GM19468 (cell line): Measurements from ENCODE around the gene TMEM132E.
"Not testable (repeated sequence)": the region's sequence is repeated elsewhere in the genome, so short reads cannot be mapped to it uniquely, and the experiment has no call there.

Experiments
- ATAC-seq: cut with Tn5 transposase; IDR thresholded peaks from one replicate; pipeline ENCODE4 v1.9.1; 2021; ENCODE audit warnings: mild to moderate bottlenecking, moderate library complexity, moderate number of reproducible peaks; ENCODE audit not compliant: unreplicated experiment; ENCODE audit errors: extremely low read depth

Gene TMEM132E

GRCh38 chr17:34579017-34579946 lies at the start of gene TMEM132E:
TSS of gene TMEM132E (plus strand) at chr17:34579582. CDS start at chr17:34581077, 1,495 bp downstream.
- ATAC-seq, result no peak

DNA sequence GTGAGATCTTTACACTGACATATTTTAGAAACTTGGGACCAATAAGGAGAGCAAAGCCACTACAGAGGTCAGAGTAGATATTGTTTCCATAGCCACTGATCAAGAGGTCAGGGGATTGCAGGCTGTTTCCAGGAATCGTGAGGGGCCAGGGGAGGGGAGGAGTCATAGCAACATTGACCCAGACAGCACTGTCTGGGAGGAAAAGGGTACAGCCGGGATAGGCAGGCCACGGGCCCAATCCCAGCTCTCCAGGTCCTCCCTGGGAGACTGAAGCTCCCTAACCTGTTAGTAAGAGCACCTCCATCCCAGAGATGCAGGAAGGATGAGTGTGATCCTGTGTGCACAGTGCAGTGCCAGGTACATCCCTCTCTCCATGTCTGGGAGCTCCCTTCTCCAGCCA lies 48.5 kb upstream of the TMEM132E start:
- ATAC-seq, result no peak

DNA sequence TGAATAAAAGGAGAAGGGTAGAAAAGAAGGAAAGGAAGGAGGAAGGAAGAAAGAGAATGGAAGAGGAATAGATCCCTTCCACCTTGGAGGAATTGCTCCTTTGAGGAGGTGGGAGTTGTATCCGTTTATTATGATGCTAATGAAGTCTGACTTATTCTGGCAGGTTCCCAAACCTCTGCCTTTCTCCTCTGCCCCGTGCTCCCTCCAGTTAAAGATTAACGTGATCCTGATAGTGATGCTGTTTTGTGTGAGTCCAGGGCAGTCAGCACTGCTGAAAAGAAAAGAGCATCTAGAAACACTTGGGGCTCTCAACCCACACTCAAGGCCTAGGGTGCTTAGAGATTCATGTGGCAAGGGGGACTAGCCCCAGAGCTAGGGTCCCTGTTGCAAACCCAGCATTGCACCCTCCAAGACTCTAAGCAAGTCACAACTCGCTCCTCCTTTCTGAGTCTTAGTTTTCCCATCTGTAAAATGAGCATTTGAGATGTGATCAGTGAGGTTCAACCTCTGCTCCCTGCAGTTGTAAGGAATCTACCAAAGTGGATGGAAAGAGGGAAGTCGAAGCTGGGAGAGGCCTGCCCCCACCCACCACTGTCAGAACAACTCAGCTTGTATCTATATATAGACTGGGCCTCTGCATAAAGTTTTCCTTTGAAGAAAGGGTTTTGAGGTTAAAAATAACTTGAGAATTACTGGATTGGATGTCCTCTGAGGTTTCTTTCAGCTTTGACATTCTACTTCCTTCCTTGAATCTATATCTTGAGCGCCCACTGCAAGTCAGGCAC lies 46.9 kb upstream of the TMEM132E start:
- no peak for ATAC-seq

DNA sequence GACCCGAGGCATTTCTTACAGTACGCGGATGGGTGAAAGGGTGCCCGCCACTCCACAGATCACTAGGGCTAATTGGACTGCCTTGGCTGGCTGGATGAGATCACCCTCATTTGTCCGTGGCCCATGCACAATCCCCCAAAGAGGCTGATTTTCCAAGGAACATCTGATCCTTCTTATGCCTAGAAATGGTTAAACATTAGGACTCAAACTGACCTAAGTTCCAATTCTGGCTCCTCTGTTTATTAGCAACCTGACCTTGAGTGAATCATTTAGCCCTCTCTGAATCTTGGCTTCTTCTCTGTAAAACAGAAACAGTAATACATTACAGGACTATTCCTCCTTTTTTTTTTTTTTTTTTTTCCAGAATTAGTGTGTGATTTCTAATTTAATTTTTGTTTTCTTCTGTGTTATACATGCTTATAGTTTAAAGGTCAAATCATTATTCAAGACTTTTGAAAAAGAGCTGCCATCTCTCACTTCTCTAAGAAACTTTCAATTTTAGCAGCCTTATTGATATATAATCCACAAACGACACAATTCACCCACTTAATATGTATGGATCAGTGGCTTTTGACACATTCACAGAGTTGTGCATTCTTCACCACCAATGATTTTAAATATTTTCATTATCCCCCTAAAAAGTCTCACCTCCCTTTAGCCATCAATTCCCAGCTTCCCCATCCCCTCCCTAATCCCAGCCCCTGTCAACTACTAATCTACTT lies 45.4 kb upstream of the TMEM132E start:
- no peak for ATAC-seq

GRCh38 chr17:34537445-34537844 lies 41.9 kb upstream of the TMEM132E start:
- no peak for ATAC-seq

- ATAC-seq, result not testable (repeated sequence)
Observed at GRCh38 chr17:34538582-34538981, 40.8 kb upstream of the TMEM132E start.

DNA sequence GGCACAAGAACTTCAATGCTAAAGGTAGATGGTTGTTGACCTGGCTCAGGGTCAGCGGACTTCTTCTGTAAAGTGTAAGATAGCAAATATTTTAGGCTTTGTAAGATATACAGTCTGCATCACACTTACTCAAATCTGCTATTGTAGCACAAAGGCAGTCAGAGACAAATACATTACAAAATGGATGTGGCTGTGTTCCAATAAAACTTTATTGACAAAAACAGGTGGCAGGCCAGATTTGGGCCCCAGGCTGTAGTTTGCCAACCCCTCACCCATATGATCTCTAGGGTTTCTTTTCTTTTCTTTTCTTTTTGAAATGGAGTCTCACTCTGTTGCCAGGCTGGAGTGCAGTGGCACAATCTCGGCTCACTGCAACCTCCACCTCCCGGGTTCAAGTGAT lies 39.5 kb upstream of the TMEM132E start:
- ATAC-seq, result no peak

DNA sequence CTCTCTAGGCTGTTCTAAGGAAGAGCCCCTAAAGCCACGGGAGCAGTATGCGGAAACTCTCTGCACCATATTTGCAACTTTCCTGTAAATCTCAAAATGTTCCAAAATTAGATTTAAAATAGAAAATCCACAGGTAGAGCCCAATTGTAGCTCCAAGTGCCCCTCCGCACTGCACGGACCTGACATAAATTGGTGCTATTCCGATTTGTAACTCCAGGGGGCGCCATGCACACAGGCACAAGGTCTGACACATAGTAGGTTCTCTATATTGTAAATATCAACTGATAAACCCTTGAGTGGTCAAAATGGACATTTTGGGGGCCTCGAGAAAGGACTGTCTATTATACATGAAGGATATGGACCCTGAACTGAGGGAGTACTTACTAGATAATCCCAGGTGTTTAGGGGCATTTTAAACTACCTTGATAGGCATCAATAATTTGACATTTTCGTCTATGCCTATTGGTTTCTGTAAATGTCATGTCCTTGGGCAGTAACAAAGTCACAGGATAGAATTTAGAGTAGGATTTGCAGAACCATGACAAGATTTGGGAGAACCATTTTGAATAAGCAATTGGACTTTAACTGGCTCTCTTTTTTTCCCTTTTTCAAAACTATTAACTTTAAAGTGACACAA lies 36.6 kb upstream of the TMEM132E start:
- ATAC-seq, result no peak

DNA sequence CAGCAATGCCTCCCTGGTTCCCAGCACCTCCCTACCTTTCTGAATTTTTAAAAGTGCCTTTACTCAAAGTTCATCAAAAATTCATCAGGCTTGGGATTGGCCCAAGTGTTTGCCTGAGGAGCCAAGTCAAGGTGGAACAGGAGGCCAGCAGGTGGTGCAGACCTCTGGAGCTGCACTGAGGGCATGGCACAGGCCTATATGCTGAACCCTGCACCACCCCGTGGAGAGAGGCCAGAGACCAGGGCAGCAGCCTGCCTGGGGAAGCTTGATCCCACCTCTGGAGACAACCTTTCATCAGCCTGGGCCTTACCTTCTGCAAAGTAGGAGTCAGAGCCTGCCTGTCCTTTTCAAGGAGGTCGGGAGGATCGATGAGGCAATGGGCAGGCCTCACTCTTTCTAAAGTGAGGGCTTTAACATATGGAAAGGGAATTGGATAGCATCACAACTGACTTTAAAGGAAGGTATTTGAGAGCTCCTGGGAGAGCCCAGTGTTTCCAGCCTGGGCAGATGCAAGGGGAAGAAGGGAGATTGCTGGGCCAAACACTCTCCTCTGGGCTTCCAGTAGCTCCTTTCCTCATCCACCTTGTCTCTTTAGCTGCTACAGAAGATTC lies 31.8 kb upstream of the TMEM132E start:
- ATAC-seq, result no peak

DNA sequence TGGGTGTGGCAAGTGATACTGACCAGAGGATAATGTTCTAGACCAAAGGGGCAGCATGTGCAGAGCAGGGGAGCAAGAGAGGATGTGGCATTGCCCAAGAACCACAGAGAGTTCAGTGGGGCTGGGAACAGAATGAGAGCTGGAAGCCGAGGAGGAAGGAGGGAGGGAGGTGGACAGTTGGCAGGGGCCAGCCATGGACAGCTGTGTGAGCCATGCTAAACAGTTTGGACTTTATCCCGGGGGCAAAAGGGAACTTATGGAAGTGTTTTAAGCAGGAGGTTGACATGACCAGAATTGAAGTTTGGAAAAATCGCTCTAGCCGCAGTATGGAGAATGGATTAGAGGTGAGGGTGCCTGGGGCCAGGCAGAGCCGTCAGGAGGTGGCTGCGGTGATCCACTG lies 29.4 kb upstream of the TMEM132E start:
- ATAC-seq, result no peak

GRCh38 chr17:34553907-34554306 lies 25.5 kb upstream of the TMEM132E start:
- ATAC-seq, result no peak

DNA sequence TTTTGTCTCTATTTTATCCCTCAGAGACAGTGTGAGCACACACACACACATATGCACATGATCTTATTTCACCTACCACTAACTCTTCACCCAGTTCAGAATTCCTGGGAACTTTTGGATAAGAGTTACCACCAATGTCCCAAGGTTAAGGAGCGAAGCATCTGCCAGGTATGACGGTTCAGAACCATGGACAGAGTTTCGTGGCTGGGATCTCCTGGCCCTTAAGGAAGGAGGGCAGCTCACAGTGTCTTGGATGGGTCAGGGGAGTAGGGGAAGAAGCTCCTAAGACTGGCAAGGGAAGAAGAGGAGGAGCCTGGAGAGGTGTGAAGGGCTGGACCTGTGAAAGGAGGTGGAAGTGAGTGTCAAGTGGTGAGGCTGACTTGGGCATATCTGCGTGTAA lies 23.0 kb upstream of the TMEM132E start:
- ATAC-seq, result no peak

- ATAC-seq, result no peak
Observed at GRCh38 chr17:34556931-34557330, 22.5 kb upstream of the TMEM132E start.

DNA sequence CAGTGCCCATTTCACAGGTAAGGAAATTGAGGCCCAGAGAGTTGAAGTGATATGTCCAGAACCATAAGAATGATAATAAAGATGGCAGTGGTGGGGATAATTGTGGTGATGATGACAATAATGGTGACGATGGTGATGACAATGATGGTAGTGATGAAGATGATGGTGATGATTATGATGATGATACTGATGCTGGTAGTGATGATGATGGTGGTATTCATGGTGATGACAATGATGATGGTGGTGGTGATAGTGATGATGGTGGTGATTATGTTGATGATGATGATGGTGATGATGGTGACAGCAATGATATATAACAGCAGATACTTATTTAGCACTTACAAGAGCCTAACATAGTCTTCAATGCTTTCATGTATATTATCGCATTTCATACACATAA lies 18.1 kb upstream of the TMEM132E start:
- no peak for ATAC-seq

DNA sequence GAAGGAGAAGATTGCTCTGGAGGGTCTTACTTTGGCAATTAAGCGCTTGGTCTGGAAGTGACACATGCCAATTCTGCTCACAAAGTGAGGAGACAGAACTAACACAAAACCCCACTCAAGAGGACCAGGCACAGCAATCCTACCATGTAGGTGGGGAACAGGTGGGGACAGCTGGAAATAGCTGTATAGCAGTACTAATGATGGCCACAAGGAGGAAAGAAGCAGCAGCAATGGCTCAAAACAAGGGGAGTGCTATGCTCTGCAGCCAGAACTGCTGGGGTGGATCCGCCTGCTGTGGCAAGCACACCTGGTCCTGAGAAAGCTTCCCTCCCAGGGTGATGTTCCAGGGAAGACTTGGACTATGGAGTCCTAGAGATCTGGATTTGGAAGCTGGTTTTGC lies 17.0 kb upstream of the TMEM132E start:
- ATAC-seq, result no peak

GRCh38 chr17:34565713-34566112 lies 13.7 kb upstream of the TMEM132E start:
- ATAC-seq, result no peak

DNA sequence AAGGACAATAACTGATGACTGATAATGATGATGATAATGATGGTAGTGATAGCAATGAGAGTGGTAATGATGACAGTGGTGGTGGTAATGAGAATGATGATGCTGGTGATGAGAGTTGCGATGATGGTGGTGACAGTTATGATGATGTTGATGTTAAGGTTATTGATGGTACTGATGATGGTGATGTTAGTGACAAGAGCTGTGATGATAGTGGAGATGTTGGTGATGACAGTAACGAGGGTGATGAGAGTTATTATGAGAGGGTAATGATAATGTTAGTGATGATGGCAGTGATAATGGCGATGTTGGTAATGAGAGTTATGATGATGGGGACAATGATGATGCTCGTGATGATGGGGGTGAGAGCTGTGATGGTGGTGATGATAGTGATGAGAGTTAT lies 13.2 kb upstream of the TMEM132E start:
- no peak for ATAC-seq

DNA sequence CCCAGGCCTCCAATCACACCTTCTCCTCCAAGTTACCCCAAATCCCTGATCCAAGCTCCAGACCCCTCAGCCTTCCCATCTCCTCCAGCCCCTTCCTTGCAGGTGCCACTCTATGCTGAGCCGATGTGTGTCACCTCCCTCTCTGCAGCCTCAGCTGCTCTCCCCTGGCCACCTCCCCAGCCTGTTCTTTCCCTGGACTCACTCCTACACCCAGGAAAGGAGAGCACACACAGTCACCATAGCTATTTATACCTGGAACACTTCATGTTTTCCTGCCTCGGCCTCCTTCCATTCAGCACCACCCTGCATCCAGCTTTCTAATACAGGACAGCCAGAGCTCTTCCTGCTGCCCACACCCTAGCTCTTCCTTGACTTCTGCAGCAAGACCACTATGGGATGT lies 12.5 kb upstream of the TMEM132E start:
- no peak for ATAC-seq

DNA sequence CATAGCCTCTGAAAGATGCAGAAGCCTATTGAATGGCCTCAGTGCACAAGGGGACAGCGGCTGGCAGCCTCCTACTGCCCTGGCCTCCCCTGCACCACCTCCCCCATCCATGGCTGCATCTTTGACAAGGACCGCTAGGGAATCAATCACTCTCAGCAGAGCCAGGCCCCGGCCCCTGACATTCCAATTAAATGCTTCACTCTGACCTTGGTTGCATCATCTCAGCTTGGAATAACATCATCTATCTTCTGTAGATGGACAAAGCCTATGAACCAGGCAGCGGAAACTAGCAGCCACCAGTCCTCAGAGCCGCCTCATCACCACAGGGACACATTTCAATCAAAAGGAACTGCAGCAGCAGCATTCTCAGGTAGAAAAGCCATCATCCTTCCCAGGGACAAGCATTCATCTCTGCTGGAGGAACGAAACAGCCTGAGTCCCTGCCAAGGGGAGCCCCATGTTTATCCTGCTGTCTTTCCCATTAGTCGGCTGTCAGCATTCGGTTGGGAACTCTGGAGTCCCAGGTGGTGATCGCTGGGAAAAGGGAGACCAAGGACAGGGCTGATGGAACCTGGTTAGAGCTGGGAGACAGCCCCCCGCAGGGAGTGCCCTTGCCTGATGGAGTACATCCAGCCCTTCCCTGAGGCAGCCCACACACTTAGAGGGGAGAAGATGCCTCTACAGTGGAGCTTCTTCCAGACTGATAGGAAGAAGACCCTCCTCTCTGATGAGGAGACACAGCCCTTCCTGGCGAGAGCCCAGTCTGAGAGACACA lies 11.5 kb upstream of the TMEM132E start:
- ATAC-seq, result no peak
